ENCODE measurements around the gene MMP11. TPM values are rescaled to one million over a fixed set of nuclear protein-coding genes. Genes with fewer than 3 reads are reported as not detected.

Gene MMP11
- polyA plus RNA-seq, 1 of the 3 experiments (the other 2 are of a cell fraction), result 64.4 TPM

- Histone ChIP-seq H3F3A (replicated peaks; ENCODE audit: insufficient read depth) (peaks cover 4% of the 10 kb centered on the region), H3K4me3 (ENCODE audit: low read depth in 2 of 2, low read length in 1 of 2) (no peak overlapping the region), H3K9ac (no peak overlapping the region), H3K27ac (ENCODE audit: low read depth in 2 of 2, low read length in 1 of 2) (no peak overlapping the region), H3K4me2 (no peak overlapping the region), H4K20me1 (ENCODE audit: insufficient read depth) (no peaks in the 10 kb centered on the region), H2AFZ (ENCODE audit: low read depth) (no peak overlapping the region), H3K9me3 (no peaks in the 10 kb centered on the region), H3K27me3 (ENCODE audit: insufficient read depth) (no peaks in the 10 kb centered on the region), H3K4me1 (ENCODE audit: control insufficient read depth in 1 of 2, insufficient read depth in 2 of 2, low read depth in 1 of 2, low read length in 1 of 2) (peaks cover 0 to 25% of the 10 kb centered on the region in 2 experiments; a peak in 1 of 4 replicates), H3K9me2 (no peaks in the 10 kb centered on the region), H3K36me3 (replicated peaks in 1 of 2; ENCODE audit: control insufficient read depth in 1 of 2, insufficient read depth in 2 of 2, low read length in 1 of 2) (peaks cover 0 to 3% of the 10 kb centered on the region in 2 experiments), H3K79me2 (ENCODE audit: insufficient read depth) (no peaks in the 10 kb centered on the region)
- no peak for TF ChIP-seq YY1 (IDR thresholded peaks at IDR 0.05; ENCODE audit: low read depth)
- TF ChIP-seq IRF3 (IDR thresholded peaks at IDR 0.05; ENCODE audit: low read depth, low read length), result no peak
- TF ChIP-seq FOSL2 (IDR thresholded peaks at IDR 0.05; ENCODE audit: borderline replicate concordance, low read depth), result no peak
- TF ChIP-seq EZH2phosphoT487 (IDR thresholded peaks at IDR 0.05; ENCODE audit: borderline replicate concordance, low read depth), result no peak
- no peak for TF ChIP-seq USF2 (IDR thresholded peaks at IDR 0.05; ENCODE audit: borderline replicate concordance, low read depth, low read length)
- TF ChIP-seq MAX (IDR thresholded peaks at IDR 0.05; ENCODE audit: low read depth), result no peak
- no peak for TF ChIP-seq TAF1 (IDR thresholded peaks at IDR 0.05; ENCODE audit: borderline replicate concordance, low read depth, low read length)
- TF ChIP-seq CTCF (IDR thresholded peaks at IDR 0.05), result no peak
- ChIA-PET POLR2A (no interaction called here), CTCF (interaction anchor here (0.6 kb wide), 1 partner anchor 67 kb away, joined by 3 read pairs; no protein-coding TSS in a partner anchor)
- 92% methylated on average over 10 of the region's 16 CpGs for WGBS (ENCODE audit: low lambda C conversion rate)
- DNase-seq, result no peak
Observed at GRCh38 chr22:23782252-23782651, 9.6 kb downstream of the MMP11 start.

GRCh38 chr22:23782703-23783102 is 10.1 kb downstream of the MMP11 start:
- TF ChIP-seq PBX3 (IDR thresholded peaks at IDR 0.05), result no peak
- no peak for TF ChIP-seq MAX (IDR thresholded peaks at IDR 0.05; ENCODE audit: low read depth)
- TF ChIP-seq FOXJ3 (CRISPR knock-in tag; IDR thresholded peaks at IDR 0.05), result no peak
- TF ChIP-seq YY1 (IDR thresholded peaks at IDR 0.05; ENCODE audit: low read depth), result no peak
- TF ChIP-seq RCOR1 (IDR thresholded peaks at IDR 0.05; ENCODE audit: low read length), result no peak
- TF ChIP-seq TCF12 (IDR thresholded peaks at IDR 0.05), result no peak
- TF ChIP-seq FOSL2 (IDR thresholded peaks at IDR 0.05; ENCODE audit: borderline replicate concordance, low read depth), result no peak
- no peak for TF ChIP-seq ELF1 (IDR thresholded peaks at IDR 0.05)
- no peak for TF ChIP-seq IRF3 (IDR thresholded peaks at IDR 0.05; ENCODE audit: low read depth, low read length)
- TF ChIP-seq EZH2phosphoT487 (IDR thresholded peaks at IDR 0.05; ENCODE audit: borderline replicate concordance, low read depth), result no peak
- Histone ChIP-seq H3K27me3 (ENCODE audit: insufficient read depth) (no peaks in the 10 kb centered on the region), H3K9ac (no peak overlapping the region), H3F3A (replicated peaks; ENCODE audit: insufficient read depth) (peaks cover 4% of the 10 kb centered on the region), H3K79me2 (ENCODE audit: insufficient read depth) (peaks cover 4% of the 10 kb centered on the region), H2AFZ (ENCODE audit: low read depth) (no peak overlapping the region), H4K20me1 (ENCODE audit: insufficient read depth) (peaks cover 4% of the 10 kb centered on the region), H3K9me3 (no peaks in the 10 kb centered on the region), H3K9me2 (no peaks in the 10 kb centered on the region), H3K4me2 (no peak overlapping the region), H3K4me1 (ENCODE audit: control insufficient read depth in 1 of 2, insufficient read depth in 2 of 2, low read depth in 1 of 2, low read length in 1 of 2) (peaks cover 0 to 24% of the 10 kb centered on the region in 2 experiments; a peak in 1 of 4 replicates), H3K36me3 (replicated peaks in 1 of 2; ENCODE audit: control insufficient read depth in 1 of 2, insufficient read depth in 2 of 2, low read length in 1 of 2) (peaks cover 0 to 3% of the 10 kb centered on the region in 2 experiments), H3K27ac (ENCODE audit: low read depth in 2 of 2, low read length in 1 of 2) (no peak overlapping the region), H3K4me3 (ENCODE audit: low read depth in 2 of 2, low read length in 1 of 2) (no peak overlapping the region)
- 57% methylated on average over 1 of the region's 1 CpG for WGBS (ENCODE audit: low lambda C conversion rate)
- no peak for DNase-seq
- CTCF ChIA-PET, result interaction anchor here (0.6 kb wide), 1 partner anchor 67 kb away, joined by 3 read pairs; no protein-coding TSS in a partner anchor
- POLR2A ChIA-PET, result no interaction called here

Data from SK-N-SH (cell line).